GM18520 (cell line): ENCODE data around the gene ST6GAL1.
"Not testable (repeated sequence)": the region's sequence is repeated elsewhere in the genome, so short reads cannot be mapped to it uniquely, and the experiment has no call there.

Experiments
- ATAC-seq: cut with Tn5 transposase; IDR thresholded peaks from one replicate; pipeline ENCODE4 v1.9.1; 2021; ENCODE audit not compliant: unreplicated experiment

ST6GAL1 gene

DNA sequence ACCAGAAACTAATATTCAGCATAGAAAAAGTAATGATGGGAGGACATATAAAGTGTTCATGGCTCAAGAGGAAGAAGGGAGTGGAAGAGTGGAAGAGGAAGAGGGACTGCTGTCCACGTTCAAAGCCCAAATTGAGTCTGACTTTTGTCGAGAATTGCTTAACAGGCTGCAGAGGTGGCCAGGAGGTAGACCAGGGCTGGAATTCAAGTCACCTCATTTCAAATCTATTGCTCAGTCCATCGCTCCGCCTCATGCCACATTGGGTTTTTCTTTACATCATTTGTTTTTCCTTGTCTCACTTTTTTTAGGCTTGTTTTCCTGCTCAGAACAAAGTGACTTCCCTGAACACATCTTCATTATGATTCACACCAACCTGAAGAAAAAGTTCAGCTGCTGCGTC lies 112.0 kb downstream of the ST6GAL1 start:
- ATAC-seq: no peak

DNA sequence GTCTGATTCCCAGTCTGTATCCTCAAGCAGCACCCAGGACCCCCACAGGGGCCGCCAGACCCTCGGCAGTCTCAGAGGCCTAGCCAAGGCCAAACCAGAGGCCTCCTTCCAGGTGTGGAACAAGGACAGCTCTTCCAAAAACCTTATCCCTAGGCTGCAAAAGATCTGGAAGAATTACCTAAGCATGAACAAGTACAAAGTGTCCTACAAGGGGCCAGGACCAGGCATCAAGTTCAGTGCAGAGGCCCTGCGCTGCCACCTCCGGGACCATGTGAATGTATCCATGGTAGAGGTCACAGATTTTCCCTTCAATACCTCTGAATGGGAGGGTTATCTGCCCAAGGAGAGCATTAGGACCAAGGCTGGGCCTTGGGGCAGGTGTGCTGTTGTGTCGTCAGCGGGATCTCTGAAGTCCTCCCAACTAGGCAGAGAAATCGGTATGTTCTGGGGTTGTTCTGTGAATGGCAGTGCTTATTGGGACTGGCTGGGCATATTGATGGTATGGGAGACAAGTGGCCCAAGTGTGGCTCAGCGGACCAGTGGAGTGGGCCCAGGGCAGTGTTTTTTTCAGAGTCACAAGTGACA lies 112.6 kb downstream of the ST6GAL1 start:
- ATAC-seq: no peak

DNA sequence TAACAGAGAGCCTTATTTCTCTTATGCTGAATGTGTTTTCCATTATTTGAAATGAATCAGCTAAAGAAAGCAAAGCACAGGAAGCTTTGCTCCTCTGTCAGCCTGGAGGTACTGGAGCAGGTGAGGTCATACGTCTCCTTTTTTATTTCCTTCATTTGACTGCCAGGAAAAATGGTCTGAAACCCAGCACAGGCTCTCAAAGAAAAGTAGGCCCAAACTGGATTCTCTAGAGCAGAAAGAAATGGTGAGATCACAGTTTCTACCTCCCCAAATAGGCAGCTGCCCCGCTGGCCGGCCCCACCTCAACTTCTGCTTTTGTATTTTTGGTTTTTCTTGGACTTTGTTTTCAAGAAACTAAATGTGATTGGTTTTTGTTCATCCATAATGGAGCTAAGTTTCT lies 113.9 kb downstream of the ST6GAL1 start:
- no peak for ATAC-seq

DNA sequence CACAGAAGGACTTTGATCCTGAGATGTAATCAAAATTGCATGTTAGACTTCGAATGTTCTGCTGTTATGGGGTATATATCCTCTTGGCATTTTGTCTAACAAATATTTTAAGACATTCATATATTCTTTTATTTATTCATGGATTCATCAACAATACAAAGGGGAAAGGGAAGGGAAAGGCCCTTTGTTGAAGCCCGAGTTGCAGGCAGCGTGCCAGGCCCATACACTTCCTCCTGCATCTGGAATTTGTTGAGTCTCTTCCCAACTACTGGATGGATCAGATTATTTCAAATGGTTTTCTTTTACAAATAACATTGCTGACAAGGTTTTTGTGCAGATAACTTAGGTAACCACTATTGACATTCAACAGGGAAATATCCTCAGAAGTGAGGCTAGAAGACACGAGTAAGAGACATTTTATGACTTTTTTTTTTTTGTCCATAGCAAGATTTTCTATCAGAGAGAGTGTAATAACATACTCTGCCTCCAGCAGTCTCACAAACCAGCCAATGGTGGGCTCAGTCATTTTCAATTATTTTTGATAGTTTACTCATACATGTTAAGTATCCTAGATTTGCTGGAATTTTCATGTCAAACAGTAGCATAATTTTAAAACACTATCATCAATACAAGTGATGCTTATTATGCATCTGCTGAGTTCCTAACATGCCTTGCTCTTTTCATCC lies 114.7 kb downstream of the ST6GAL1 start:
- no peak for ATAC-seq

DNA sequence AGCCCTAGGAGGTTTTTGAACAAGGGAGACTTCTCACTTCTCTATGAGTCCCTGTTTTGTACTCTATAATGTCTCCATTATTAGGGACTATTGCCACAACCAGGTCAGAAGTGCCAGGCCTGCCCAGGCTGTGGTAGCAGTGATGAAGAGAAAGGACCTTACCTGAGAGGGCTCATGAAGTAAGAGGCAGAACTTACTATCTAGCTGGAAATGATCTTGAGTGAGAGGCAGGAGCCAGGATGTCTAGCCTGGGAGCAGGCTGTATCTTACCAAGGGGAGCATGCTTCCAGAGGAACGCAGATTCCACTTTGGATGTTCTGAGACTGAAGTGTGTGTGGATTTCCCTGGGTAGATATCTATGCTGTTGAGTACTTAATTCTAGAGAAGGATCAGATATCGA lies 115.7 kb downstream of the ST6GAL1 start:
- ATAC-seq: no peak

DNA sequence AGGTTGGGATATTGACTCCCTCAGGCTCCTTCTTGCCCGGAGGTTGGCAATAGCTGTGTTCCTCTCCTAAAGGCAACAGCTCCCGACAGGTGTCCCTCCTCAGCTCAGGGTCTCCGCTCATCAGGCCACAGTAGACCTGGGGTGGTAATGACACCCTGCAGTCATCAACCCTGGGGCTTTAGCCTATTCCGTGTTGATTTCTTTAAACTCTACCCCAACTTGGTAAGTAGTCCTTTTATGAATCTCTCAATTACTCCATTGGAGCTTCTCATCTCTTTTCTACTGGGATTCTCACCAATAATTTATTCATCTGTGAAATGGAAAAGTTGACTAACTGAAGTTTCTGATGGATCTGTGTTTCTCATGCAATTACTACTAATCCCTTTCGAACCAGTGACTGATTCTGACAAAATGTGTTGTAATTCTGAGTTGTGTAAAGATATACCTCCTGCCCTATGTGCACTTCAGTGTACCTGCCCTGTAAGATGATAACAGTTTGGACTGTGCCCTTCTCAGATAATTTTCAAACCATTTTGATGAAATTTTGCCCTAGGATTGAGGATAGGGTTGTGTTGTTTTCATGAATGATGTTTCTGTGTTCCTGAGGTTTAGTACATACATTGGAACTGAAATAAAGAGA lies 119.3 kb downstream of the ST6GAL1 start:
- ATAC-seq: no peak

DNA sequence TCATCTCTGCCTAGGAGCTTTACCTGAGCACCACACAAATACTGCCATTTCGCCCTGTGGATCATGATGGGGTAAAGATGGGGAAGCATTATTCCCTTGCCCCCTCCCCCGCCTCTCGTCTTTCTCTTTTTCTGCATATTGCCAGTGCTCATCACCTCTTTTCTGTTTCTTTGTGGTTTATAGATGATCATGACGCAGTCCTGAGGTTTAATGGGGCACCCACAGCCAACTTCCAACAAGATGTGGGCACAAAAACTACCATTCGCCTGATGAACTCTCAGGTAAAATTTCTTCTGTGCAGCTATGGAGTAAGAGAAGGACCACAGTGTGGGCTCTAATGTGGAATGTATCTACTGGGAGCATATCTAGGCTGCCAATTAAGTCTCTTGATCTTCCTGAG lies 120.7 kb downstream of the ST6GAL1 start:
- ATAC-seq: no peak

DNA sequence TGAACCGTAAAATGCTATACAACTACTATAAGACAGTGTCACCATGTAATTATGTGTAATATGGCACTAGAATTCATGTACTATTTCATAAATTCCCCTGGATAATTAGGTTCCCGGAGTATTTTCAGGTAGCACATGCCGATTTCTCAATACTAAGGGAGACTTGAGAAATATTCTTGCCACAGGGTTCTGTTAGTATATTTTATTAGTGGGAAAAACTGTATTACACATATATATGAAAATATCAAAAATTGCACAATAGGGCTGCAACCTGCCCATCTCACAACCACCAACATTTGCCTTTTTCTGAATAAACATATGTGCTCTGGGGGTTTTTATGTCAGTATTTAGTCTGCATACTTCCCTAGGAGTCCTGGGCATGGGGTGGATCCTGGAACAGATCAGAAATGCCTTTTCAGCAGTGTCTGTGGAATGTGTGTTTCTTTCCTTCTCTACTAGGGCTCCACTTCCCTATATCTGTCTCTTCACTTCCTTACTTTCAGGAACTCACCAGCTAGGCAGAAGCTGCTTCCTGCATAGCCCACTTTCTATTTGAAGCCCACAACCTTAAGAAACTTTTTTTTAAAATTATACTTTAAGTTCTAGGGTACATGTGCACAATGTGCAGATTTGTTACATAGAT lies 121.5 kb downstream of the ST6GAL1 start:
- ATAC-seq: no peak

DNA sequence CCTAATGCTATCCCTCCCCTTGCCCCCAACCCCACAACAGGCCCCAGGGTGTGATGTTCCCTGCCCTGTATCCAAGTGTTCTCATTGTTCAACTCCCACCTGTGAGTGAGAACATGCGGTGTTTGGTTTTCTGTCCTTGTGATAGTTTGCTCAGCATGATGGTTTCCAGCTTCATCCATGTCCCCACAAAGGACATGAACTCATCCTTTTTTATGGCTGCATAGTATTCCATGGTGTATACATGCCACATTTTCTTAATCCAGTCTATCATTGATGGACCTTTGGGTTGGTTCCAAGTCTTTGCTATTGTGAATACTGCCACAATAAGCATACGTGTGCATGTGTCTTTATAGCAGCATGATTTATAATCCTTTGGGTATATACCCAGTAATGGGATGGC lies 122.1 kb downstream of the ST6GAL1 start:
- ATAC-seq: not testable (repeated sequence)

DNA sequence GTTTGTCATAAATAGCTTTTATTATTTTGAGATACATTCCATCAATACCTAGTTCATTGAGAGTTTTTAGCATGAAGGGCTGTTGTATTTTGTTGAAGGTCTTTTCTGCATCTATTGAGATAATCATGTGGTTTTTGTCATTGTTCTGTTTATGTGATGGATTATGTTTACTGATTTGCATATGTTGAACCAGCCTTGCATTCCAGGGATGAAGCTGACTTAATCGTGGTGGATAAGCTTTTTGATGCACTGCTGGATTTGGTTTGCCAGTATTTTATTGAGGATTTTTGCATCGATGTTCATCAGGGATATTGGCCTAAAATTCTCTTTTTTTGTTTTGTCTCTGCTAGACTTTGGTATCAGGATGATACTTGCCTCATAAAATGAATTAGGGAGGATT lies 124.1 kb downstream of the ST6GAL1 start:
- not testable (repeated sequence) for ATAC-seq

DNA sequence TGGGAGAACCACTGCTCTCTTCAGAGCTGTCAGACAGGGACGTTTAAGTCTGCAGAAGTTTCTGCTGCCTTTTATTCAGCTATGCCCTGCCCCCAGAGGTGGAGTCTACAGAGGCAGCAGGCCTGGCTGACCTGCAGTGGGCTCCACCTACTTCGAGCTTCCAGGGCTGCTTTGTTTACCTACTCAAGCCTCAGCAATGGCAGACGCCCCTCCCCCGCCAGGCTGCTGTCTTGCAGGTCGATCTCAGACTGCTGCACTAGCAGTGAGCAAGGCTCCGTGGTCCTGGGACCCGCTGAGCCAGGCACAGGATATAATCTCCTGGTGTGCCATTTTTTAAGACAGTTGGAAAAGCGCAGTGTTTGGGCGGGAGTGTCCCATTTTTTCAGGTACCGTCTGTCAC lies 127.5 kb downstream of the ST6GAL1 start:
- not testable (repeated sequence) for ATAC-seq

DNA sequence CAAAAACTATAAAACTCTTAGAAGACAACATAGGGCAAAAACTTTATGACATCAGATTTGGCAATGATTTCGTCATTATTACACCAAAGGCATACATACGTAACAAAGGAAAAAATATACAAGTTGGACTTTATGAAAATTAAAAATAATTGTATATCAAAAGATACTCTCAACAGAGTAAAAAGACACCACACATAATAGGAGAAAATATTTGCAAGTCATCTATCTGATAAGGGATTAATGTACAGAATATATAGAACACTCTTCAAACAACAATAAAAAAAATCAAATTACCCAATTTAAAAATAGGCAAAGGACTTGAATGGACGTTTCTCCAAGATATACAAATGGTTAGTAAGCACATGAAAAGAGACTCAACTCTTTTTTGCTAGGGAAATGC lies 131.4 kb downstream of the ST6GAL1 start:
- no peak for ATAC-seq

DNA sequence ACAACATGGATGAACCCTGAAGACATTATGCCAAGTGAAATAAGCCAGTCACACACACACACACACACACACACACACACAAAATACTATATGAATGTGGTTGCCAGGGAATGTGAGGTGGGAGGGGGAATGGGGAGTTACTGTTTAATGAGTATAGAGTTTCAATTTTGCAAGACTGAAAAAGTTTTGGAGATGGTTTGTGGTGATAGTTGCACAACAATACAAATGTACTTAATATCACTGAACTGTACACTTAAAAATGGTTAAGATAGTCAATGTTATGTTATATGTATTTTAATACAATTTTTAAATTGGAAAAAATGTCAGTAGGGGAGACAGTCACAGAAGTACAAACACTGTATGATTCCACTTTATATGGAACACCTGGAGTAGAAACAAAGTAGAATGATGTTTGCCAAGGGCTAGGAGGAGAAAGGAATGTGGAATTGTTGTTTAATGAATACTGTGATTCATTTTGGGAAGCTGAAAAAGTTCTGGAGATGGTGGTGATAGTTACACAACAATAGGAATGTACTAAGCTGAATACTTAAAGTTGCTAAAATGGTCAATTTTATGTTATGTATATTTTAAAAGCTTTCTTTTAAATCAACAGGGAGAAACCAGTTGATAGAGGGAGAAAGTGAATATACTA lies 132.3 kb downstream of the ST6GAL1 start:
- no peak for ATAC-seq

DNA sequence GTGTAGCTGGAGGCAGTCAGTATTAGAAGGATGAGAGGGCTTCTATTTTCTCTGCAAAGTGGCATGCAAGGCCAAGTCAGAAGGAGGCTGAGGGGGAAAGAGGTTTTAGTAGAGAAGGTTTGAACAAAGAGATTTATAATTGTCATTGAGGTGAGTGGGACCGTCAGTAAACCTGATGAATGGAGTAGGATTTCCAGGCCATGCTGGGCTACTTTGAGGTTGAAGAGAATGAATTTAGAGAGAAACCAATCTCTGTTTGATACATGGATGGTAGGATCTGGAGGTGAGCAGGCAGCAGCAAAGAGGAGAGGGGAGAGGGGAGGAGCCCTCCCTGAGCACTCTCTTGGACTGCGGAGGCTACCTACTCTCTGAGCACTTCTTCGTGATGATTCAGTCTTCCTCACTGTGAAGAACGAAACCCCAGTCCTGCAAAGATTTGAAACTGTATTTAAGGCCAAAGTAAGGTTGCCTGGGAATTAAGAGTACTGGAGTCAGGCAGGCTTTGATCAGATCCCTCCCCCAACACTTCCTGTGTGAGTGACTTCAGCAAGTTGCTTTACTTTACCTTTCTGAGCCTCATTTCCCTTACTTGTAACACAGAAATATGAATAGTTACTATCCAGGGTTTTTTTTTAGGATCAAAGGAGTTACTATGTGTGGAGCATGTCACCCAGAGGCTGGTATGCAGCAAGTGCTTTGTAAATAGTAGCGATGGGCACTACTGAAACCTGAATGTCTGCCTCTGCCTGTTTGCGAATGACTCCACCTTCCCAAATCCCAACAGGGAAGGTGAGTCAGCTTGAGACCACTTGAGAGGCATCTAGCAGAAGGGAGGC lies 133.2 kb downstream of the ST6GAL1 start:
- no peak for ATAC-seq

DNA sequence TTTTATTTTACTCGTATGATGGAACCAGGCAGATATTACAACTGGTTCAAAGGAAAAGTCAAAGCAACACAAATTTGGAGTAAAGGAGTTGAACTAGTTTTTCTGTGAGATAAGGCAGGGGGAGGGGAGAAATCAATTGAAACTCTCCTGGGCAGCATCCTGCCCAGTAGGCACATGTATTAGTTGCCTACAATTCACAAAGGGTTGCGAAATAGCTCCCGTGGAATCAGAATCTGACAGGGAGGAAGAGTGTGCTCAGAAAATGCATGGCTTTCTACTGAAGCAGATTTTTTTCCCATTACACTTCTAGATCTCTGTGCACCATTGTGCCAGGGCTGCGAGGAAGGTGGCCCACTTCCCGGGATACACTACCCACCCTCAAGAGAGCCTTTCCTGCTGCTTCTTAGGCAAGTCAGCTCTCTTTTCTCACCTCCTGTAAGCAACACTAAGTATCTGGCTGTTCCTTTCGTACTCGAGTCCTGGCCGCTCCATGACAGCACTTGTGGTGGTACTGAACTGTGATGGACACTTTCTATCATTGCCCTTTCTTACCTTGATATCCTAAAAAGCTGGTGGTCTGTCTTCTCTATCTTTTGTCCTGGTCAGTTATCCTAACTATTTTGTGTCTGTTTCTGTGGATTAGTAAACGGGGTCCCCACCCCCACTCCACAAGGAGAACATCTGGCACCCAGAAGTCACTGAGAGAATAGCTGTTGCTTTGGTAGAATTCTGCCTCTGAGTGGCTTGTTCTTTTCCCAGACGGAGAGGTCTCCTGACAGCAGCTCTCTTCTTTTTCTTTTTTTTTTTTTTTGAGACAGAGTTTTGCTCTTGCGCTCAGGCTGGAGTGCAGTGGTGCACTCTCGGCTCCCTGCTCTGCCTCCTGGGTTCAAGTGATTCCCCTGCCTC lies 134.1 kb downstream of the ST6GAL1 start:
- no peak for ATAC-seq

DNA sequence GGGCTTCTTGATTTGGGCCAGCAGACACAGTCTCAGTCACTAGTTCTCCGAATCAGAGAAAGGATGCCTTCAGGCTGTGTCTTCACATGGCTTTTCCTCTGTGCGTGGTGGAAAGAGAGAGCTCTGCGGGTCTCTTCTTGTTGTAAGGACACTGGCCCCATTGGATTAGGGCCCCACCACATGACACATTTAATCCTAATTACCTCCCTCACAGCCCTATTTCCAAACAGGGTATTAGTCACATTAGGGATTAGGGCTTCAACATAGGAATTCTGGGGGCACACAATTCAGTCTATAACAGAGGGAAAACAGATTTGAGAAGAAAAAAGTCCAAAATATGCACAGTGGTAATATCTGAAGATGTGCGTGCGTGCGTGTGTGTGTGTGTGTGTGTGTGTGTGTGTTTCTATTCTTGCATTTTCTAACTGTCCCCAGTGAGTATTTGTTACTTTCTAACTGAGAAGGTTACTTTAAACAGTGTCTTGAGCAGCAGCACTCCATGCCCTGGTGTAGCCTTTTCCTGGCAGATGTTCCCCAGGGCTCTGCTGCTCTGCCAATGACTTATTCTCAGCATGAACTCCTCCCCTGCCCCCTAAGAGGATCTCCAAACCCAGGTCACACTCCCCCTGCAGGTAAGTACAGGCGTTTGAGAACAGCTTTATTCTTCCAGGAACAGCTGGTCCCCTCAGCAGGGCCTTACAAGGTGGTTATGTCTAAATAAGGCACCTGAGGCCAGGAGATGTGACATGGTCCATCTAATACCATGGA lies 136.1 kb downstream of the ST6GAL1 start:
- no peak for ATAC-seq

DNA sequence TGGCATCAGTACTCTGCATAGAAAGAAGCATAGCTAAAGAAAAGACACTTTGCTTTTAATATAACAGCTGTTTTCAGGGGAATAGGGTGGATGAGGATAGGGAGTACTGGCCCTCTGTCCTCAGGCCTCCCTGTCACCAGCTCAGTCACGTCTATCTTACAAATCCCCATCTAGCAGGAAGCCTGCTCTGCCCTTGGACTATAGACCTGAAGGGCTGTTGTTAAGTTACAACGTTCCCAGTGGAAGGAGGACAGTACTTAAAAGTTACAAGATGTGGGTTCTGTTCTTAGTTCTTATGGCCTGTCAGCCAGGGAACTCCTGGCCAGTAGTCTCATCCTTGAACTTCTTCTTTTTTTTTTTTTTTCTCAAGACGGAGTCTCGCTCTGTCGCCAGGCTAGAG lies 138.5 kb downstream of the ST6GAL1 start:
- no peak for ATAC-seq

DNA sequence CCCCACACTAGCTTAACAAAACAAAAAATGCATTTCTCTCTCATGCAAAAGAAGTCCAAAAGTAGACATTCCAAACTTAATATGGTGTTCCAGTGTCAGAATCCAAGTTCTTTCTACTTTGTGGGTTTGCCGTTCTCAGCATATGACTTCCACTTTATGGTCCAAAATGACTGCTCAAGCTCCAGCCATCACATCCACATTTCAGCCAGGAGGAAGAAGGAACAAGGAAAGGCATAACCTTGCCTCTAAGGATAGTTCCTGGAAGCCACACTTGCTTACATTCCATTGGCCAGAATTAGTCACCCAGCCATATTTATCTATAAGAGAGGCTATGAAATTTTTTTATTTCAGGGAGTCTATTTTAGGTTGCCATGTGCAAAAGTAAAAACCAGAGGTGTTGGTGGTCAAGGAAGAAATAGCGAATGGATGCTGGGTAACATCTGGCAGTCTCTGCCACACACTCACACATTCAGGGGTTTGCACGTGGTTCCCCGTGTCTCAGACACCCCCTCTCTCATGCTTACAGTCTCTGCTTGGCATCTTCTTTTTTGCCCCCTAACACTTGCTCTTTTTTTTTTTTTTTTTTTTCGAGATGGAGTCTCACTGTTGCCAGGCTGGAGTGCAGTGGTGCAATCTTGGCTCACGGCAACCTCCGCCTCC lies 139.7 kb downstream of the ST6GAL1 start:
- ATAC-seq: no peak
